ENCODE measurements around the gene IGFBP3.

Gene IGFBP3

DNA sequence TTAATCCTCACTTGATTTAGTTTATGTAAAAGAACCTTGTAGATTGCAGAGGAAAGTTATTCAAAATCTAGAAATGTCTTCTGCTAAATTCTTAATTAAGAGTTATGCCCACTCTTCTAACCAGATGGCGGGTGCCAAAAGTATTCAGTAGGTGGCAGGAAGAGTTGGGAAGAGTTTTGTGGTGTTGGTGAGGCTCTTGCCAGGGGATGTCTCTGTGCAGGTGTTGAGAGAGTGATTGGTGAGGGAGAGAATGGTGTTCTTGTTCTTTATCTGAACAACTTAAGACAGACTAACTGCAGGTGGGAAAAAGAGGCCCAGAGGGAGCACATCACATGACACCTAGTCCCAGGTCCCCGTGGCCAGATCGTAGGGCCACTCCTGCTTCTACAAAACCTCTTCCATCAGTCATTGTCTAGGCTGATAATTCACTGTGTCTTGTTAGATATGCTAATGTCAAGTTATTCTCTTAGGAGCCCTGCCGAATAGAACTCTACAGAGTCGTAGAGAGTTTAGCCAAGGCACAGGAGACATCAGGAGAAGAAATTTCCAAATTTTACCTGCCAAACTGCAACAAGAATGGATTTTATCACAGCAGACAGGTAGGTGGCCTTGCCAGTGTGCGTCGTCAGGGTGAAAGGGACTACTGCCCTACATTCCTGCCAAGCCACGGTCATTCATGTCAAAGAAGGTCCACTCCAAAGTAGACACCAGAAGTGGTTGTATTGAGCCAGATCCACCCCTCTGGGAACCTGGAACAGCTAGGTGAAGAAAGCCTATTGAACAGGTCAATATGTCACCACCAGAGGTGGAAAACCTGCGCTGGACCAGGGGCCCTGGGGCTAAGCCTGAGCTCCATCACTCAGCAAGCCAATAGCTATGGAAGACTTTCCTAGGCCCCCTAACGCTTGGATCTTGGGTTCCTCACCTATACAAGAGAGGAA is 29.3 kb downstream of the IGFBP3 start:
- Mint-ChIP-seq H3K9me3 (ENCODE audit: low read depth) (no peaks in the 10 kb centered on the region), H3K4me3 (no peak overlapping the region), H3K27me3 (peaks cover 36% of the 10 kb centered on the region), H3K4me1 (ENCODE audit: low read depth) (peaks cover 5% of the 10 kb centered on the region), H3K27ac (no peak overlapping the region), H3K36me3 (no peaks in the 10 kb centered on the region)

DNA sequence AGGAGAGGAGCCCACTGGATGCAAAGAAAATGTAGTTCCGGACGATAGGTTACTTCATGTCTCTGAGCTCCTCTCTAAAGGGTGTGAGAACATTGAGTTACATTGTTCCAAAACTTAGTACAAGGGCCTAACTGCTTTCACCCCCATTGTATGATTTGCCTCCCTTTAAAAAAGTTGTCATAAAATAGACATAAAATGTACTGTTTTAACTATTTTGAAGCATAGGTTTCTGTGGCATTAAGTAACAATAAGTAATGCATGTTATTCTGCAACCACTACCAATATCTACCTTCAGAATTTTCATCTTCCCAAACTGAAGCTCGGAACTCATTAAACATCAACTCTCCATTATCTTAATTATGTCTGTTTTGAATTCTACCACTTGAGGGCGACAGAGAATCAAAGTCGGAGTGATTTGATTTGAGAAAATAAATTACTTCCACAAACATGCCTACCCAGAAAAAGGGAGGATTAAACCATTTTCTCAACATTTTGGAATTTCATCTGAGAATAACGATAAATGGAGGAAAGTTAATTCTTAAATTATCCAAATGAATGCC is 30.1 kb downstream of the IGFBP3 start:
- Mint-ChIP-seq H3K9me3 (ENCODE audit: low read depth) (no peaks in the 10 kb centered on the region), H3K4me1 (ENCODE audit: low read depth) (peaks cover 5% of the 10 kb centered on the region), H3K27ac (no peak overlapping the region), H3K36me3 (no peaks in the 10 kb centered on the region), H3K4me3 (no peak overlapping the region), H3K27me3 (peaks cover 35% of the 10 kb centered on the region)

DNA sequence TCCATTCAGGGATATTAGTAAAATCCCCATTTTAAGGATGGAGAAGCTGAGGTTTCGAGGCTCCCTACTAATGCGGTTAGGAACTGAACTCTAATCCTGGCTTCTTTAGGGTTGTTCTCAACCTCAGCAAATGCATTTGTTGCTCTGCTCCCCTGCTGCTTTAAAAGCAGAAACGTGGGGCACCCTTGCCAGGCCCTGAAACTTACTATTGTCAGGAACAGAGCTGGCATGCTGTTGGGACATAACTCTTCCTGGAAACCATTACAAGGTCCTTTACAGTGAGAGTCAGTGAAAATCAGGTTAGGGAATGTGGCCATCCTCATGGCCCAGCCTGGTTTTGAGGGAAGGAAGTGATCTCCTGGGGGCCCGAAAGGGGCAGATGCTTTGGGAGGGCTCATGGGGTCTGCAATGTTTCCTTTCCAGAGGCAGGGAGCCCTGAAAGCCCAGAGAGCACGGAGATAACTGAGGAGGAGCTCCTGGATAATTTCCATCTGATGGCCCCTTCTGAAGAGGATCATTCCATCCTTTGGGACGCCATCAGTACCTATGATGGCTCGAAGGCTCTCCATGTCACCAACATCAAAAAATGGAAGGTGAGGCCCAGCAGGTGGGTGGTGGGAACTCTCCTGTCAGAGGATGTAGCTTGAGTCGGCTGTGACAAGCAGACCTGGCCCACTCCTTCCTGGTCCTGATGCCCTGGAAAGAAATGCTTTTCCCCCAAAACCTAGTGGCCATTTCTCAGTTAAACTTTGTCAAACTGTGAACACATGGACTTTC is 30.8 kb downstream of the IGFBP3 start:
- Mint-ChIP-seq H3K4me1 (ENCODE audit: low read depth) (peaks cover 5% of the 10 kb centered on the region), H3K4me3 (no peak overlapping the region), H3K9me3 (ENCODE audit: low read depth) (no peaks in the 10 kb centered on the region), H3K36me3 (no peaks in the 10 kb centered on the region), H3K27me3 (peaks cover 42% of the 10 kb centered on the region), H3K27ac (no peak overlapping the region)

DNA sequence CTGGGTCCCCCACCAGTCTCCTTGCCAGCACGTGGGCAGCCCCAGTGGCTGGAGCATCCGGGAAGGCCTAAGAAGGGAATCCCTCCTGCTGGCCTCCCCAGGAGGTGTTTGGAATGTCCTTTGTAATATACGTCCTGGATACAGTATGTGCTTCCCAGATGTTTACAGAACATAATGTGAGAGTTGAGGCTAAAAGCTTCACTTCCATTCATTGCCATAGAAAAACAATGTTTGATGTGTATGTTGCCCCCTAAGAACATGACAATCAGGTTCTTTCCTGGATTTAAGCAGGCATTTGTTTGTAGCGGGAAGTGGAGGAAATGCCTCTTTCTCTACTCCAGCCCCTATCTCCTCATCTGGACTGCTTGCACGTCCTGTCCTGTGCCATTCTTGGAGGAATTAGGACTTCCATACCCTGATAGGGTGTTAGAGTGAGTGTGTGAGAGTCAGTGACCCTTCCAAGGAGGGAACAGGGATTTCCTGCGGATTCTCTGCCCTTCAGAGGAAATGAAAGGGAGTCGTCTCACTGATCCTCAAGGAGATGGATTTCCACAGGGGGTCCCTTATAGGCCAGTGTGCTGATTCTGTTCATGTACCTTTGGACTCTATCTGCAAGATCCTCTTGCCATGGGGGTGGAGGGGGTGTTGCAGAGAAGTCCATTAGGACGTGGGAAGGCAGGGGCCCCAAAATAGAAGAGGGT is 31.6 kb downstream of the IGFBP3 start:
- Mint-ChIP-seq H3K36me3 (no peaks in the 10 kb centered on the region), H3K4me1 (ENCODE audit: low read depth) (peaks cover 5% of the 10 kb centered on the region), H3K27me3 (peaks cover 43% of the 10 kb centered on the region), H3K9me3 (ENCODE audit: low read depth) (no peaks in the 10 kb centered on the region), H3K4me3 (no peak overlapping the region), H3K27ac (no peak overlapping the region)

- peaks cover 42% of the 10 kb centered on the region for H3K27me3 Mint-ChIP-seq
- H3K27ac Mint-ChIP-seq: no peak overlapping the region
- no peaks in the 10 kb centered on the region for H3K9me3 Mint-ChIP-seq (ENCODE audit: low read depth)
- no peaks in the 10 kb centered on the region for H3K36me3 Mint-ChIP-seq
- H3K4me1 Mint-ChIP-seq (ENCODE audit: low read depth): peaks cover 5% of the 10 kb centered on the region
- H3K4me3 Mint-ChIP-seq: no peak overlapping the region
Measured at GRCh38 chr7:45888993-45889366, 32.1 kb downstream of the IGFBP3 start.

DNA sequence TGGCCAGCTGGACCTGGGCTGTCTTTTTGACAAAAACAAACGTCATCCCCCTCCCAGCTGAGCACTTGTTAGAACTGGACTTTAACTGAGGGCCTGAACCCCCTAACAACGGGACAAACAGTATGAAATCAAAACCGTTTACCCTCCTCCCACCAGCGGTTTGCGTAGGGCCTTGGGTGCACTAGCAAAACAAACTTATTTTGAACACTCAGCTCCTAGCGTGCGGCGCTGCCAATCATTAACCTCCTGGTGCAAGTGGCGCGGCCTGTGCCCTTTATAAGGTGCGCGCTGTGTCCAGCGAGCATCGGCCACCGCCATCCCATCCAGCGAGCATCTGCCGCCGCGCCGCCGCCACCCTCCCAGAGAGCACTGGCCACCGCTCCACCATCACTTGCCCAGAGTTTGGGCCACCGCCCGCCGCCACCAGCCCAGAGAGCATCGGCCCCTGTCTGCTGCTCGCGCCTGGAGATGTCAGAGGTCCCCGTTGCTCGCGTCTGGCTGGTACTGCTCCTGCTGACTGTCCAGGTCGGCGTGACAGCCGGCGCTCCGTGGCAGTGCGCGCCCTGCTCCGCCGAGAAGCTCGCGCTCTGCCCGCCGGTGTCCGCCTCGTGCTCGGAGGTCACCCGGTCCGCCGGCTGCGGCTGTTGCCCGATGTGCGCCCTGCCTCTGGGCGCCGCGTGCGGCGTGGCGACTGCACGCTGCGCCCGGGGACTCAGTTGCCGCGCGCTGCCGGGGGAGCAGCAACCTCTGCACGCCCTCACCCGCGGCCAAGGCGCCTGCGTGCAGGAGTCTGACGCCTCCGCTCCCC is 32.7 kb downstream of the IGFBP3 start, which contains the start of gene IGFBP1:
Gene IGFBP1 (plus strand): TSS at position 304 of the 808 bp plus-strand sequence. CDS start 165 bp downstream, at position 469.
- Mint-ChIP-seq H3K4me3 (peak within 1 kb of the TSS; percentile 40), H3K27me3 (peaks cover 37% of the 10 kb centered on the region)

GRCh38 chr7:45886931-45887667 is 34.0 kb downstream of the IGFBP3 start:
- Mint-ChIP-seq H3K27ac (no peak overlapping the region), H3K9me3 (ENCODE audit: low read depth) (no peaks in the 10 kb centered on the region), H3K36me3 (no peaks in the 10 kb centered on the region), H3K4me3 (no peak overlapping the region), H3K27me3 (peaks cover 33% of the 10 kb centered on the region), H3K4me1 (ENCODE audit: low read depth) (peaks cover 5% of the 10 kb centered on the region)

More for the DNA sequence above, 32.7 kb downstream of the IGFBP3 start, which contains the start of gene IGFBP1:
- Mint-ChIP-seq H3K36me3 (no peaks in the 10 kb centered on the region), H3K9me3 (ENCODE audit: low read depth) (no peaks in the 10 kb centered on the region), H3K27ac (no peak within 1 kb of the TSS), H3K4me1 (ENCODE audit: low read depth) (peaks cover 5% of the 10 kb centered on the region)

GRCh38 chr7:45885264-45885882 is 35.7 kb downstream of the IGFBP3 start:
- no peak overlapping the region for H3K27ac Mint-ChIP-seq
- no peaks in the 10 kb centered on the region for H3K36me3 Mint-ChIP-seq
- no peak overlapping the region for H3K4me3 Mint-ChIP-seq
- H3K27me3 Mint-ChIP-seq: peaks cover 28% of the 10 kb centered on the region
- H3K9me3 Mint-ChIP-seq (ENCODE audit: low read depth): no peaks in the 10 kb centered on the region
- H3K4me1 Mint-ChIP-seq (ENCODE audit: low read depth): peaks cover 5% of the 10 kb centered on the region

- Mint-ChIP-seq H3K4me1 (ENCODE audit: low read depth) (peaks cover 5% of the 10 kb centered on the region), H3K27ac (no peak overlapping the region), H3K36me3 (no peaks in the 10 kb centered on the region), H3K9me3 (ENCODE audit: low read depth) (no peaks in the 10 kb centered on the region), H3K4me3 (no peak overlapping the region), H3K27me3 (peaks cover 25% of the 10 kb centered on the region)
Measured at GRCh38 chr7:45884136-45884535, 36.9 kb downstream of the IGFBP3 start.

DNA sequence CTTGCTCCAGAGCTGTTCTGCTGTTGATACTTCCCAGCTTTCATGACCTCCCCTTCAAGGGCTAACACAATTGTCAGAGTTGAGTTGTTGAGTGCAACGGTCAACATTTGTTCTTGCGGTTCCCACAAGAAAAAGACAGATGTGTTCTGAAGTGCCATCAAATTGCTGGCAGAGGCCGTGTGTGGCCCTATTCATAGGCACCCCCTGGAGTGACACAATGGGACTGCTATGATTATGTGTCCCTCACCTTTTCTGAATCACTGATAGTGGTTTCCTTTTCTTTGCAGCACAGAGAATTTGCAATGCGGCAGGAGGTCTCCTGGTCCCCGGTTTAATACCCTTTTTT is 38.6 kb downstream of the IGFBP3 start:
- H3K27ac Mint-ChIP-seq: no peak overlapping the region
- H3K27me3 Mint-ChIP-seq: peaks cover 22% of the 10 kb centered on the region
- no peaks in the 10 kb centered on the region for H3K4me1 Mint-ChIP-seq (ENCODE audit: low read depth)
- H3K9me3 Mint-ChIP-seq (ENCODE audit: low read depth): no peaks in the 10 kb centered on the region
- H3K36me3 Mint-ChIP-seq: no peaks in the 10 kb centered on the region
- no peak overlapping the region for H3K4me3 Mint-ChIP-seq

DNA sequence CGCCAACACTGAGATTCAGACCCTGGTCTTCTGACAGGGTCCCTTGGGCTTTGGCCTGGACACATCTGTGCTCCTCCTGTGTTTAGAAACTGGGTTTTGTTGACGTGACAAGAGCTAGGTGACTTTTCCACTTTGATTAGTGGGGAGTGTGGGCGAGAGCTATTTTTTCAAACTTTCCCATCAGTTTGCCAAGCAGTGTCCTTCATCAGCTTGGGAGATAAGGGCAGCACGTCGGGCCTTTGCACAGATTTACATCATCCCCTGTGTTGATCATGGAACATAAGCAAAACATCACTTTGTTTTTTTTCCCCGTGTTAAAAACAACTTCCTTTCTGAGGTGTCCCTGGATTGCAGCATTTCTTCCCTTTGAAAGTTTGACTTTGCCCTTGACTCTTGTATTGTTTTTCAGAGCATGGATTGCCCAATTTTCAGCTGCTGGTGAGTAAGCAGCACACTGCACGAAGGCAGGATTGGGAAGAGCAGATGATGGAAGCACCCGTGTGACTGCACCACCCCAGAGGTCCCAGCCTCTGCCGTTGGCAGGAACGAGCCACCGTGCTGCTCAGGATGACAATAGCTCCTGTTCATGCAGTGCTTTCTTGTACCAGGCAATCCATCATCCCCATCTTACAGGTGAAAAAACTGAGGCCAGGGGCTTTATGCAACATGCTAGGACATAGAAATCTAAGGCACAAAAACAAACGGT is 39.2 kb downstream of the IGFBP3 start:
- Mint-ChIP-seq H3K27me3 (peaks cover 18% of the 10 kb centered on the region), H3K4me3 (no peak overlapping the region), H3K36me3 (no peaks in the 10 kb centered on the region), H3K4me1 (ENCODE audit: low read depth) (no peaks in the 10 kb centered on the region), H3K27ac (no peak overlapping the region), H3K9me3 (ENCODE audit: low read depth) (no peaks in the 10 kb centered on the region)

- no peaks in the 10 kb centered on the region for H3K36me3 Mint-ChIP-seq
- H3K4me3 Mint-ChIP-seq: no peak overlapping the region
- H3K27ac Mint-ChIP-seq: no peak overlapping the region
- peaks cover 13% of the 10 kb centered on the region for H3K27me3 Mint-ChIP-seq
- no peaks in the 10 kb centered on the region for H3K4me1 Mint-ChIP-seq (ENCODE audit: low read depth)
- no peaks in the 10 kb centered on the region for H3K9me3 Mint-ChIP-seq (ENCODE audit: low read depth)
Measured at GRCh38 chr7:45881280-45881758, 39.8 kb downstream of the IGFBP3 start.
